Measurements from ENCODE around the gene CUL3. TPM values are rescaled to one million over a fixed set of nuclear protein-coding genes. Genes with fewer than 3 reads are reported as not detected.

The CUL3 gene
- total RNA-seq, 1 donor from 2014 or later: 33.5 TPM

GRCh38 chr2:224570328-224570993, 14.7 kb downstream of the CUL3 start:
- H3K4me3 ChIP-seq (ENCODE audit: low read depth, low read length): no peak overlapping the region
- DNase-seq (ENCODE audit: low read depth): no peak
- TF ChIP-seq, protein P1, sequence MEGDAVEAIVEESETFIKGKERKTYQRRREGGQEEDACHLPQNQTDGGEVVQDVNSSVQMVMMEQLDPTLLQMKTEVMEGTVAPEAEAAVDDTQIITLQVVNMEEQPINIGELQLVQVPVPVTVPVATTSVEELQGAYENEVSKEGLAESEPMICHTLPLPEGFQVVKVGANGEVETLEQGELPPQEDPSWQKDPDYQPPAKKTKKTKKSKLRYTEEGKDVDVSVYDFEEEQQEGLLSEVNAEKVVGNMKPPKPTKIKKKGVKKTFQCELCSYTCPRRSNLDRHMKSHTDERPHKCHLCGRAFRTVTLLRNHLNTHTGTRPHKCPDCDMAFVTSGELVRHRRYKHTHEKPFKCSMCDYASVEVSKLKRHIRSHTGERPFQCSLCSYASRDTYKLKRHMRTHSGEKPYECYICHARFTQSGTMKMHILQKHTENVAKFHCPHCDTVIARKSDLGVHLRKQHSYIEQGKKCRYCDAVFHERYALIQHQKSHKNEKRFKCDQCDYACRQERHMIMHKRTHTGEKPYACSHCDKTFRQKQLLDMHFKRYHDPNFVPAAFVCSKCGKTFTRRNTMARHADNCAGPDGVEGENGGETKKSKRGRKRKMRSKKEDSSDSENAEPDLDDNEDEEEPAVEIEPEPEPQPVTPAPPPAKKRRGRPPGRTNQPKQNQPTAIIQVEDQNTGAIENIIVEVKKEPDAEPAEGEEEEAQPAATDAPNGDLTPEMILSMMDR (conservative IDR thresholded peaks at IDR 0.05; ENCODE audit: low read depth, low read length): no peak

DNA sequence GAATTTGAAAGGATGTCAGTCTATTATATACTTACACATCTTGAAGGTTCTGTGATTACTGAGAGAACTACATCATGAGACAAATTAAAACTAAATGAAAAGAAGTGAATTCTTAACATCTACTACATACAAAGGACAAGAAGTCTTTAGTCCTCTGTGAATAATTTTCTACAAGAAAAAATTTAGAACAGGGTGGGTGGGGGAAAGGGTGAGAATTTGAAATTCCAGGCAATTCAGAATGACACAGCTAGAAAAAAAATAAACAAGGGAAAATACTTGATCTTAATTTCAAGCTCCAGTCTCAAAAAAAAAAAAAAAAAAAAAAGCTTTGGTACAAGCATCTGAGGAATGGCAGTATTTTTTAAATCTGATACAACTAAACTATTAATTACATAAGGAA, 15.5 kb downstream of the CUL3 start:
- H3K4me3 ChIP-seq (ENCODE audit: low read depth, low read length): no peak overlapping the region
- no peak for DNase-seq (ENCODE audit: low read depth)
- TF ChIP-seq, protein P1 (conservative IDR thresholded peaks at IDR 0.05; ENCODE audit: low read depth, low read length): no peak

DNA sequence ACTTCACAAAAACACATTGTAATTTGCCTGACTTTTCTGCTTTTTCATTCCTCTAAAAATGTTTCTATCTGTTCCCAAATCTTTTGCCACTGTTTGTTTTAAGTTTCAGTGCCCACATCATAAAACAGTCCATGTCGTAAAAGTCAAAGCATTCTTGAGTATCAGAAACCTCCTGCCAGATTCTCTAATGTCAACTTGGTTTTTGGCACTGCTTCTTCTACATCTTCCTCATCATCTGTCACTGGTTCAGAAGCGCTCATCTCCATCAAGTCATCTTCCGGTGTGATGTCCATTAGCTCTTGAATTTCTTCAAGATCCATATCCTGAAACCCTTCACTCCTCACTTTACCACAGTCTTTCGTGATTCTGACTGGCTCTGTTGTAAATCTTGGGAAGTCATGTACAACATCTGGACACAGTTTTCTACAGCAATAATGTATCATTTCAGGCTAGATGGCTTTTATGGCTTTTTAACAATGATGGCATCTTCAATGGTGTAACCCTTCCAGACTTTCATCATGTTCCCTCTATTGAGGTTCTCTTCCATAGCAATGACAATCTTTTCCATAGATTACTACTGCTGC, 19.6 kb downstream of the CUL3 start:
- no peak overlapping the region for H3K4me3 ChIP-seq (ENCODE audit: low read depth, low read length)
- DNase-seq (ENCODE audit: low read depth): no peak
- TF ChIP-seq, protein P1 (conservative IDR thresholded peaks at IDR 0.05; ENCODE audit: low read depth, low read length): no peak

DNA sequence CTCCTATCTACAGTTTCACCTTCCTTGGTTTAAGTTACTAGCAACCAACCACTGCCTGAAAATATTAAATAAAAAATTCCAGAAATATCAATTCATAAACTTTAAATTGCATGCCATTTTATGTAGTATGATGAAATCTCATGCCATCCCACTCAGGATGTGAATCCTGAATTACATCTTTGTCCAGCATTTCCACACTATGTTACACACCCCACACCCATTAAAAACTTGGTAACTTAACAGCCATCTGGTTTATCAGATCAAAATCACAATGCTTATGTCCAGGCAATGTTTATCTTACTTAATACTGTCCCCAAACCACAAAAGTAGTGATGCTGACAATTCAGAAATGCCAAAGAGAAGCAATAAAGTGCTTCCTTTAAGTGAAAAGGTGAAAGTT, 21.6 kb downstream of the CUL3 start:
- DNase-seq (ENCODE audit: low read depth): no peak
- H3K4me3 ChIP-seq (ENCODE audit: low read depth, low read length): no peak overlapping the region
- TF ChIP-seq, protein P1 (conservative IDR thresholded peaks at IDR 0.05; ENCODE audit: low read depth, low read length): no peak

- H3K4me3 ChIP-seq (ENCODE audit: low read depth, low read length): no peak overlapping the region
- TF ChIP-seq, protein P1 (conservative IDR thresholded peaks at IDR 0.05; ENCODE audit: low read depth, low read length): no peak
- DNase-seq (ENCODE audit: low read depth): no peak
Observed at GRCh38 chr2:224562831-224563230, 22.3 kb downstream of the CUL3 start.

DNA sequence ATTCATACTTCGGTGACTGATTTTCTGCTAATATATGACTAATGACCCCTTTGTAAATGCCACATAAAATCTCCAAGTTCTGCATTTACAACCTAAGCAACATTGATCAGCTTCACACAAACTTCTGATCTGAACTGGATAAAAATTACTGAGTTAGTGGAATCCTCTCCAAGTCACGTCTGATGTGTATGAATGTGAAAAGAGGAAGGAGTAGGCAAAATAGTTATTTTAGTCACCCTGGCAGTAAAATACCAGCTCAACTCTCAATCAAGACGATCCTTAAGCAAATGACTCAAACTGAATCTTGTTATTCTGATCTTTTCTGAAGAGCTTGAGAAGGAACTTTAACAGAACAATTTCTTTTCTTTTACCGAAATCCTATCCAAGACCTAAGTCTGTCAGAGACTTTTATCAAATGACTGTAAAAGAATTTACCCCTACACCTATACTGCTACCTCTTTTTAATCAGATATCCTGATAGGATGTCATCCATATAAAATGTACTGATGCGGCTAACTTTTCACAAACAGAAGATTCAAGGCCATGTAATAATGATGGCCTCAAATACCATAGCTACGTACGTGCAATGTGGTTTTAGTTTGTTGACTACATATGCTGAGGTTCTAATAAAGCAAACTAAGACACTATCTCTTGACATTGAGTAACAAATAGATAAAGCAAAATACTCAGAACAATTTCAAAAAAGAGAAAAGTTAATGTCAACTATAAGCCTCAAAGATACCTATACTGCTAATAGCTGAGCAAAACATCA, 23.7 kb downstream of the CUL3 start:
- TF ChIP-seq, protein P1 (conservative IDR thresholded peaks at IDR 0.05; ENCODE audit: low read depth, low read length): no peak
- no peak overlapping the region for H3K4me3 ChIP-seq (ENCODE audit: low read depth, low read length)
- no peak for DNase-seq (ENCODE audit: low read depth)
